ACHN (cell line): ENCODE measurements around the gene OR4M1.
"Not testable (repeated sequence)": the region's sequence is repeated elsewhere in the genome, so short reads cannot be mapped to it uniquely, and the experiment has no call there.

Experiments
- DNase-seq: peaks from one replicate; pipeline ENCODE4 v3.0.0-alpha.2; 2015
- in situ Hi-C: cut with HindIII; loops from 2 replicates; pipeline ENCODE4 v1.10.0; 2017; ENCODE audit warnings: low sequenced_read_pairs, low pct_ligation_motif_present, low pct_unique_long_range_greater_than_20kb

OR4M1 gene, protein sequence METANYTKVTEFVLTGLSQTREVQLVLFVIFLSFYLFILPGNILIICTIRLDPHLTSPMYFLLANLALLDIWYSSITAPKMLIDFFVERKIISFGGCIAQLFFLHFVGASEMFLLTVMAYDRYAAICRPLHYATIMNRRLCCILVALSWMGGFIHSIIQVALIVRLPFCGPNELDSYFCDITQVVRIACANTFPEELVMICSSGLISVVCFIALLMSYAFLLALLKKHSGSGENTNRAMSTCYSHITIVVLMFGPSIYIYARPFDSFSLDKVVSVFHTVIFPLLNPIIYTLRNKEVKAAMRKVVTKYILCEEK

DNA sequence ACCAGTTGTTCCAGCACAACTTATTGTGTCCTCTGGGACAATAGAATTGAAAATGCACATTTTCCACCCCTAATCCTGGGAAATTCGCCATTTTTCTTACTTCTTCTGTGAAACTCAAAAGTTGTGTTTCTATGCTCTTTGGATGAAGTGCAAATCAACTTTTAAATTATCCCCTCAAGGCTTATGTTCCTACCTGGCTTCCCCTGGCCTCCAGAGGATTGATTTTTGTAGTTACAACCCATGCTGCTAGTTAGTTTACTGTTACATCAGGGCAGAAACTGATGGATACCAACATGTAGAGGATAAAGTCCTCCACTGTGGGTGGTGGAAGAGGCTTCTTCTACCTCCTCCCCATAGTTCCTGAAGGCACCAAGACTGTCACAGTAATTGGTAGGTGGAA is at the start of gene OR4M1:
Gene OR4M1, plus strand, starts transcription at position 301 of the 400 bp plus-strand sequence. CDS start 6,819 bp downstream, outside the sequence.
- in situ Hi-C loops, DNase-seq: not testable (repeated sequence)

DNA sequence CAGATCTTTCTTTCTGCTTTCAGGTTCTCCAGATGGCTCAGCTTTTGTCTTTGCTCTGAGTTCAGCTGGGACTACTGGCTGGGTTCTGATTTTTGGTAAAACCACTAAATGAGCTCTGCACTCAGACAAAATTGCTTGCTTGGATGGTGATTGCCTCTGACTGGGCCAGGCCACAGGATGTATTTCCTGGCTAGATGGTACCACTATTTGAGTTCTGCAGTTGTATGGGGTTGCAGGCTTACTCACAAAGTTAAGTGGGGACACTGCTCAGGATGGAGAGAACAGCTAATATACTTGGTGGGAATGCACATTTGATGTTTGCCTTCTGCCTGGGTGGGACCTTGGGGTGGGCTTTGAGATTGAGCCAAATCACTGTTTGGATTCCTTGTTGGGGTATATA is 43.9 kb upstream of the OR4M1 start:
- no peak for DNase-seq
- in situ Hi-C loops, result no loop called here

DNA sequence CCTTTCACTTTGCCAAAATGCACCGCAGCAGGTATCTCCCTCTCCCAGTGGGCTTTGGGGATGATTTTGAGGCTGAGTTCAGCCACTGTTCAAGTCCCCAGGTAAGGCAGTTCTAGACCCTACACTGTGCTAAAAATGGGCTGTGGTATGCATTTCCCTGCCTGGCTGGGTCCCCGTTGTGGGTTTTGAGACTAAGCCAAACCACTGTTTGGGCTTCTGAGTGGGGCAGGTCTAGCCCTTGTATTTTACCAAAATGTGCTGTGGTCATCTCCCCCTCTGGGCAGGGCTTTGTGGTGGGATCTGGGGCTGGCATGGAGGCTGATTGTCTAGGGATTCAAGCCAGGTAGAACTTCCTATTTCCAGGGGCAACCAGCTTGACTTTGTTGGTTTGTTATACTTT is 43.5 kb upstream of the OR4M1 start:
- no peak for DNase-seq
- in situ Hi-C loops, result no loop called here

DNA sequence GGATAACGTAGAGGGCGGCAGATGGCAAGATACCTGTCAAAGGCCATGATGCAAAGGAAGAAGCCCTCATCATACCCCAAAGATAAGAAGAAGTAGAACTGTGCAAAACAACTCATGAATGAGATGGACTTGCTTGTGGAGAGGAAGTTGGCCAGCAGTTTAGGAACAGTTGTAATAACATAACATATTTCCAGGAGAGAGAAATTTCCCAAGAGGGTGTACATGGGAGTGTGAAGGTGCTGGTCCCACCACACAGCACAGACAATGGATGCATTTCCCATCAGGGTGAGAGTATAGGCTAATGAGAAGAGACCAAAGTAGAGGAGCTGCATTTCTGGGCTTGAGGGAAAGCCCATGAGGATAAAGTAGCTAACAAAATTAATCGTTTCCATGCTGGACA is 39.4 kb upstream of the OR4M1 start:
- in situ Hi-C loops, DNase-seq: not testable (repeated sequence)

DNA sequence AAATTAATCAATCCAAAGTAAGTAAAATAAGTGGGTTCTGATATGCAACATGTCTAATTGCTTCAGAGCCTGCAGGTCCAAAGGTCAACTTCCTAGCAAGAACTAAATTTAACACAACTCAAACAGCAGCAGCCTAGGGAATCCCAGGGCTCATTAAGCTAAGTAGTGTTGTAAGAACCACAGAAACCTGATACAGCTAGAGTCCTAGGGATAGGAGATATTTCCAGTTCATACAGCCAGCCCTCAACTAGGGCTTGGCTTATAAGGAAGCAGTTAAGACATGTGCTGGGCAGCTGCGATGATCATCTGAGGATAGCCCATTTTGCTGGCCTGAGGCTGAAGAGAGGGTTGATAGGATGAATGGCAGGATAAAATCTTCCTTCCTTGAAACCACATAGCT is 30.0 kb upstream of the OR4M1 start, which contains the start of gene OR4Q3:
Gene OR4Q3, plus strand, starts transcription at position 316 of the 400 bp plus-strand sequence.
- no peak for DNase-seq
- in situ Hi-C loops, result no loop called here

DNA sequence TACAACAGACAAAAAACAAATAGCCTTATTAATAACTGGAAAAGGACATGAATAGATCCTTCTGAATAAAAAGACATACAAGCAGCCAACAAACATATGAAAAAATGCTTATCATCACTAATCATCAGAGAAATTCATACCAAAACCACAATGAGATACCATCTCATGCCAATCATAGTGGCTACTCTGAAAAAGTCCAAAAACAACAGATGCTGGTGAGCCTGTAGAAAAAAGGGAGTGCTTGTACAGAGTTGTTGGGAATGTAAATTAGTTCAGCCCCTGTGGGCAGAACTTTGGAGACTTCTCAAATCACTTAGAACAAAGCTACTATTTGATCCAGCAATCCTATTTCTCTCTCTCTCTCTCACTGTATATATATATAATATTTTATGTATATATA is 21.0 kb upstream of the OR4M1 start:
- DNase-seq, in situ Hi-C loops: not testable (repeated sequence)

DNA sequence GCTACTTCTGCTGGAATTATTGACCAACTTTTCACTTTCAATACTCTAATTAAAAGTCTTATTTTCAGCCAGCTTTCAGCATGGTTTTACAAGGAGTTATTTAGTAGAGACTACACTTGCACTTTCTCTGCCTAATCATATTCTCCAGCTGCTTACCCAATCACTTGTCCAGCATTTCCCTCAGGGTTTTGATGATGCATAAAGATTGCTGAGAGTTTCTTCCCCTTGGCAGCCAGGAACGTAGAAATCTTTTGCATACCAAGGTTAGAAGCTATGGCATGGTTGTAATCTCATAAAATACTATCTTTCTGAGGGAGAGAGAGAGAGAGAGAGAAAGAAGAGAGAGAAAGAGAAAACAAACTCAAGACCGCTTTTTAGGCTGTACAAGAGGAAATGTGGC is 19.1 kb upstream of the OR4M1 start:
- no peak for DNase-seq
- in situ Hi-C loops, result no loop called here

DNA sequence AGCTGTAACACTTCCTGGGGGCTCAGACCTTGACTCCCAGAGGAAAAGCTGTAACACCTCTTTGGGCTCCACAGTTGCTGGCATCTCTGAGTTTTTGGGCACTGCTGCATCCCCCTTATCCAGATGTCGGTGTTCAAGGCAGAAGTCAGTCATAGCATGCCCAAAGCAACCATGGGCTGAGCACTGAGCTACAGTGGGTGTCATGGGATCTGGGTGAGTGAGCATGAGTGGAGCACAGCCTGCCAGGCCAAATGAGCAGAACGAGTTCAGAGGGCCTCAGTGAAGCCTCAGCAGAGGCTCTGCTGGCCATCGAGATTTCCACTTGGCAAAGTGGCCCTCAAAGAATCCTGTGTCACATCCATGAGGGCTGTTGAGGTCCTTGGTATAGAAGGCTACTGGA is 1.8 kb upstream of the OR4M1 start:
- DNase-seq, in situ Hi-C loops: not testable (repeated sequence)

DNA sequence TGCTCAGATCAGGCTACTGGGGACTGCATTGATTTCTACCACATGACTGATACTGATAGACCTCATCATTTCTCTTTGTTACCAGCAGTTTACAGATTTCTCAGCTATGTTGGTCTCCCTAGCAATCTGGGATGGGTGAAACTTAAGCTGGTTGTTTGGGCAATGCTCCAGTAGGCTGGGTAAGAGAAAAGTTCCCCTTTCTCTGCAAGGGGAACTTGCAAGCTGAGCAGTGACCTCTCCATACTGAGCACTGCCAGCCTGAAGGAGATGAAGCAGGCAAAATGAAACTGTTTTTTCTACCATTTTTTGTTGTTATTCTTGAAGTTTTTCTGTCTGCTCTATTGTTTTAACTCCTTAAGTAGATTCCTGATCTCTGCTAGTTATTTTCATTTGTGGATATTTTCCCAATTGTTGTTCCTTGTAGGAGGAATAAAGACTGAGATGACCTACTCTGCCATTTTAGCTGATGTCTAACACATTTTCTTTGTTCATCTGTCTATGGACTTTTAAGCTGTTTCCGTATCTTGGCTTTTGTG is 1.3 kb upstream of the OR4M1 start:
- DNase-seq, result no peak
- in situ Hi-C loops, result no loop called here

DNA sequence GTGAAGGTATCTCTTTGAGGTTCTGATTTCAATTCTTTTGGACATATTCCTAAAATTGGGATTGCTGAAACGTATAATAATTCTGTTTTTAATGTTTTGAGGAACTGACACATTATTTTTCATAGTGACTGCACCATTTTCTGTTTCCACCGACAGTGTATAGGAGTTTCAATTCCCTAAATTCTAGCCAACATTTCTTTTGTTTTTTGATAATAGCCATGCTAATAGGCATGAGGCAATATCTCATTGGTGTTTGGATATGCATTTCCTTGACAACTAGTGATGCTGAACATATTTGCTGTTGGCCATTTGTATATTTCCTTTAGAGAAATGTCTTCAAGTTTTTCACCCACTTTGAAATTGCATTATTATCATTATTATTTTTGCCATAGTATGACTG is 850 bp upstream of the OR4M1 start:
- in situ Hi-C loops, DNase-seq: not testable (repeated sequence)

DNA sequence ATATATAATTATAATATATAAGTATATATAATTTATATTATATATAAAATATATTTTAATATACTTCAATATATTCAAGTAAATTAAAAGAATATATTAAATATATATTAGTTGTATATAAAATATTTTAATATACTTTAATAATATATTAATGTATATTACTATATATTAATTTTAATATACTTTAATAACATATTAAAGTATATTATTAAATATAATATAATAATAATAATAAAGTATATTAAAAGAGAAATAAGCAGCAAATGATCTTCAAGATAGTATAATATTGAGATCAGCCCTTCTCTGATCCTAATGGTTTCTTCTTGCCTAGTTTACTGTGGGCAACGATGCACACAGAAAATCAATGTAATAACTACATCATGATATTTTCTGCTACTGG is 2.3 kb downstream of the OR4M1 start:
- DNase-seq, result no peak
- in situ Hi-C loops, result no loop called here

DNA sequence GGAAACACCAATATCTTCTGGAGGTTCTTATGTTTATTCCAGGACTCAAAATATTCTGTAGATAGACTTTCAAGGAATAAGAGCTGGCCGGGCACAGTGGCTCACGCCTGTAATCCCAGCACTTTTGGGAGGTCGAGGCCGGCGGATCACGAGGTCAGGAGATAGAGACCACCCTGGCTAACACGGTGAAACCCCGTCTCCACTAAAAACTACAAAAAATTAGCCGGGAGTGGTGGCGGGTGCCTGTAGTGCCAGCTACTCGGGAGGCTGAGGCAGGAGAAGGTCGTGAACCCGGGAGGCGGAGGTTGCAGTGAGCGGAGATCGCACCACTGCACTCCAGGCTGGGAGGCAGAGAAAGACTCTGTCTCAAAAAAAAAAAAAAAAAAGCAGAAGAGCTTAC is 12.5 kb downstream of the OR4M1 start:
- DNase-seq, in situ Hi-C loops: not testable (repeated sequence)

DNA sequence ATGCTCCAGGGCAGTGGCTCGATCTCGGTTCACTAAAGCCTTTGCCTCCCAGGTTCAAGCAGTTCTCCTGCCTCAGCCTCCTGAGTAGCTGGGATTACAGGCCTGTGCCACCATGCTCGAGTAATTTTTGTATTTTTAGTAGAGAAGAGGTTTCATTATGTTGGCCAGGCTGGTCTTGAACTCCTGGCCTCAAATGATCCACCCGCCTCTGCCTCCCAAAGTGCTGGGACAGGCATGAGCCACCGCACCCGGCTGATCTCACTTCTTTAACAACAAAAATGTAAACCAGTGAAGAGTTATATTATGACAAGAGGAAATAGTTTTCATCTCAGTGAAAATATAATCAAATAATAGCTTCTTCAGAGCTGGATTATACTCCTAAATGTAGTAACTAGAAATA is 14.0 kb downstream of the OR4M1 start:
- in situ Hi-C loops, DNase-seq: not testable (repeated sequence)

DNA sequence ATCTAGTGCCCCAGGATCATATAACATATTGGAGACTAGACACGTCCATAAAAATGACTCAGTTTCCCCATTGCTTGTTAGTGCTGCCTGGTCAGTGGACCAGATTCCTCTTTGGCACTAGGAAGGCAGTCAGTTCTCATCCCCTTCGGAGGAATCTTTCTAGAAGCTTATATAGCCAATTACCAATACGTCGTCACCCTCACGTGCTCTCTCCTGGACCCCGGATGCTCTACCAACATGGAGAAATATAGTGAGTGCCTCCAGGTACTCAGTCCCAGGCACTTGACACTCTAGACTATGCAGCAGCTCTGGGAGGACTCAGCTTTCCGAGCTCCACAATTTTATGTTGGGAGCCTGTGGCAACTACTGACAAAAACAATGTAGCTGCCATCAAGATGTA is 14.8 kb downstream of the OR4M1 start:
- in situ Hi-C loops, DNase-seq: not testable (repeated sequence)

DNA sequence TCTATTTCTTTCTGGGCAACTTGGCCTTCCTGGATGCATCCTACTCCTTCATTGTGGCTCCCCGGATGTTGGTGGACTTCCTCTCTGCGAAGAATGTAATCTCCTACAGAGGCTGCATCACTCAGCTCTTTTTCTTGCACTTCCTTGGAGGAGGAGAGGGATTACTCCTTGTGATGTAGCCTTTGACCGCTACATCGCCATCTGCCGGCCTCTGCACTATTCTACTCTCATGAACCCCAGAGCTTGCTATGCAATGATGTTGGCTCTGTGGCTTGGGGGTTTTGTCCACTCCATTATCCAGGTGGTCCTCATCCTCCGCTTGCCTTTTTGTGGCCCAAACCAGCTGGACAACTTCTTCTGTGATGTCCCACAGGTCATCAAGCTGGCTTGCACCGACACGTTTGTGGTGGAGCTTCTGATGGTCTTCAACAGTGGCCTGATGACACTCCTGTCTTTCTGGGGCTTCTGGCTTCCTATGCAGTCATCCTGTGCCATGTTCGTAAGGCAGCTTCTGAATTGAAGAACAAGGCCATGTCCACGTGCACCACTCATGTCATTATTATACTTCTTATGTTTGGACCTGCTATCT is 23.3 kb downstream of the OR4M1 start:
- in situ Hi-C loops, DNase-seq: not testable (repeated sequence)

DNA sequence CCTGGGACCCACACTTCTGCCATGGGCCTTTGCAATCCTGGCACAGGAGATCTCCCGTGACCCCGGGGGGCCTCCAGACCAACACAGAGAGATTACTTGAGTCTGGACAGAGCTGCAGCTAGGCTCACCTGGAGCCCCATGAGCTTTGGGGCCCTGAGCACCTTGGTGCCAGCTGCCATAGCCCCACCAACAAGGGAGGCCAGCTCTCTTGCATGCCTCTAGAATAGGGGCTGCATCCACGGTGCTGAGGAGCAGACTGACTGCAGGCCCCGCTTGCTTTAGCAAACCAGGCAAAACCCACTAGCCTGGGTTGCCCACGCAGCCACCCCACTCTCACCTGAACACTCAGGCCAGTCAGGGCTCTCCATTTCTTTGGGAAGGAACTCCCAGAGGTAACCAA is 26.6 kb downstream of the OR4M1 start:
- no peak for DNase-seq
- in situ Hi-C loops, result no loop called here

DNA sequence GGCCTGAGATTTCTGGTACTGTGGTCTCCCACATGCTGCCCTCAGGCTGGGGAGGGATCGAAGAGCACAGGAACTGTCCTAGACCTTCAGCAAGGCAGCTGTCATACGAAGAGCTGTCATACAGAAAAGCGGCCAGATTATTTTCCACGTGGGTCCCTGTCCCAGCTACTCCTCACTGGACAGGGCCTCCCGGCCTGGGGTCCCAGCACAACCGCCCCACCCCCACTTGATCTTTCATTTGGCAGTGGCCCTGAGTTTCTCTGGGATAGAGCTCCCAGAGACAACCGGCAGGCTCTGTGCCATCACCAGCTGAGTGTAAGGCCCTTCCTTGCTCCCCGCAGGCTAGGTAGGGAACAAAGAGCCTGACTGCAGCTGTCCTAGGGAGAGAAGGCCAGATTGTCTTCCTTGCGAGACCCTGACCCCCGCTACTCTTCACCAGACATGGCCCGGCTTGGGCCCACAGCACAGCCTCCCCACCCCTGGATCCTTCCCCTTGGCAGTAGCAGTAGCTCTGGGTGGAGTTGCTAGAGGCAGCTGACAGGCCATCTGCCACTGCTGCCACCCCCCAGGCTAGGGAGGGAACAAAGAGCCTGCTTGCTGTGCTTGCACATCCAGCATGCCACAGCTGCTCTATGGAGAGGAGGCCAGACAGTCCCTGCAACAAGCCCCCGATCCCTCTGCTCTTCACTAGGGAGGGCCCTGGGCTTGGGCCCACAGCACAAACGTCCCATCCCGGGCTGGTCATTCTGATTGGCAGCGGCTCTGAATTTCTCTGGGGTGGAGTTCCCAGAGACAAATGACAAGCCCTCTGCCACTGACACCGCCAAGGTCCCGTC is 27.2 kb downstream of the OR4M1 start:
- in situ Hi-C loops, result no loop called here
- no peak for DNase-seq

DNA sequence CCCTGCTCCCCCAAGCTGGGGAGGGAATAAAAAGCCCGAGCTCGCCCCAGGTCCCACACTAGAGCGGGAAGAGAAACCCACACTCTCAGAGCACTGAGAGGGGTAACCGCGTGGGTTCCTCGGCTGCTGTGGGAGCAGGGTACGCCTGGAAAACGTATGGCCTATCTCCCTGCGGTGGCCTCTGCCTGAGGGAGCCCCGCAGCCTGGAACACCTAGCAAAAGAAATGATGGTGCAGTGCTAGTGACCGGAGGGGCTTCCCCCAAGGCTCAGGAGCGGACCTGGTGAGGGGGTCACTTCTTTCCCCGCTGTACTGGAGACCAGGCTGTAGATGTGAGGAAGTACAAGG is 27.8 kb downstream of the OR4M1 start:
- in situ Hi-C loops, result no loop called here
- DNase-seq, result no peak

DNA sequence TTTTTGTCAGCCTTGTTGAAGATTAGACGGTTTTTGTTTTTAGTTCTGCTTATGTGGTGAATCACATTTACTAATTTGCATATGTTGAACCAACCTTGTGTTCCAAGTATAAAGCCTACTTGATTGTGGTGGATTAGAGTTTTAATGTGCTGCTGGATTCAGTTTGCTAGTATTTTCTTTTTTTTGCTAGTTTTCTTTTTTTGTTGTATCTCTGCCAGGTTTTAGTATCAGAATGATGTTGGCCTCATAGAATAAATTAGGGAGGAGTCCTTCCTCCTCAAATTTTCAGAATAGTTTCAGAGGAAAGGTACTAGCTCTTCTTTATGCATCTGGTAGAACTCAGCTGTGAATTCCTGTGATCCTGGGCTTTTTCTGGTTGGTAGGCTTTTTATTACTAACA is 30.2 kb downstream of the OR4M1 start, which contains the start of gene OR4N2:
Gene OR4N2, plus strand, starts transcription at position 301 of the 400 bp plus-strand sequence. CDS start 23,679 bp downstream, outside the sequence.
- in situ Hi-C loops, DNase-seq: not testable (repeated sequence)
